DND-41 (cell line): ENCODE measurements around the gene OST4.

ENCODE experiments used
- CTCF ChIP-seq: IDR thresholded peaks from 2 replicates; pipeline ENCODE4 v1.5.1; 2012; ENCODE audit warnings: borderline replicate concordance, low read length, moderate library complexity, mild to moderate bottlenecking; ENCODE audit not compliant: poor library complexity, severe bottlenecking; ENCODE audit errors: extremely low read depth
- EZH2 ChIP-seq: IDR thresholded peaks from 3 replicates; pipeline ENCODE4 v1.6.1; 2012; ENCODE audit warnings: borderline replicate concordance, low read depth, mild to moderate bottlenecking, moderate library complexity, low read length, inconsistent platforms; ENCODE audit not compliant: severe bottlenecking

- TF ChIP-seq CTCF, result no peak
- no peak for TF ChIP-seq EZH2
Measured at GRCh38 chr2:27079233-27080139, 8.0 kb upstream of the OST4 start.
